Kidney (tissue), 14 donors: ENCODE data around the gene SMPX. TPM values are rescaled to one million over a fixed set of nuclear protein-coding genes. Genes with fewer than 3 reads are reported as not detected.

ENCODE experiments used
- DNase-seq, 5 donors: peaks; one replicate each; pipeline ENCODE4 v3.0.0-alpha.2; 2013 to 2020
- FAIRE-seq: peaks from 2 replicates; lab custom pipeline; 2012; peaks lifted over from hg19 to GRCh38; lab: Jason Lieb, UNC
- H3K27ac ChIP-seq, 2 donors: one replicate each; pipeline ENCODE4 v1.7.0; 2013; ENCODE audit warnings: low read depth in 2 of 2, low read length in 2 of 2, inconsistent platforms in 1 of 2
- H3K27me3 ChIP-seq: one replicate; pipeline ENCODE4 v1.7.1; 2013; ENCODE audit warnings: low read length, inconsistent platforms; ENCODE audit not compliant: control insufficient read depth, insufficient read depth
- H3K36me3 ChIP-seq, 3 donors: one replicate each; pipeline versions ENCODE4 v1.7.0 to v1.7.1; 2013; ENCODE audit warnings: low read length in 3 of 3, control low read depth in 1 of 3, inconsistent platforms in 1 of 3; ENCODE audit not compliant: insufficient read depth in 3 of 3, control insufficient read depth in 2 of 3
- H3K4me1 ChIP-seq, 3 donors: one replicate each; pipeline versions ENCODE4 v1.7.0 to v1.7.1; 2013; ENCODE audit warnings: low read length in 3 of 3, inconsistent platforms in 1 of 3, low read depth in 1 of 3; ENCODE audit not compliant: control insufficient read depth in 2 of 3, insufficient read depth in 2 of 3
- H3K4me3 ChIP-seq, 3 donors: one replicate each; pipeline versions ENCODE4 v1.7.0 to v1.8.1; 2013; ENCODE audit warnings: low read length in 3 of 3, control low read depth in 1 of 3, inconsistent platforms in 1 of 3
- H3K9ac ChIP-seq, 3 donors: one replicate each; pipeline versions ENCODE4 v1.7.0 to v1.7.1; 2013; ENCODE audit warnings: low read length in 3 of 3, control low read depth in 1 of 3, inconsistent platforms in 1 of 3
- H3K9me3 ChIP-seq, 3 donors: one replicate each; pipeline versions ENCODE4 v1.7.0 to v1.7.1; 2013; ENCODE audit warnings: low read length in 3 of 3, control low read depth in 1 of 3, inconsistent platforms in 1 of 3; ENCODE audit not compliant: control insufficient read depth in 2 of 3, insufficient read depth in 1 of 3
- CTCF ChIP-seq: IDR thresholded peaks from 3 replicates; pipeline ENCODE4 v1.5.1; 2012; ENCODE audit warnings: mild to moderate bottlenecking, moderate library complexity, borderline replicate concordance; ENCODE audit not compliant: insufficient read depth; ENCODE audit errors: extremely low read depth
- intact Hi-C: fragments of 100-400 bp; cut with DNase I; formaldehyde crosslinking; loops from one replicate; pipeline ENCODE4 v1.11.1; 2022
- polyA plus RNA-seq: library from polyadenylated mRNA; stranded (reverse); fragments of 350-450 nt; fragmentation: Illumina TruSeq; extraction: RNeasy Lipid Tissue Mini Kit (QIAGEN cat#74804); gene quantifications from one replicate; pipeline ENCODE4 v1.2.3, GENCODE V29; 2014; ENCODE audit warnings: low read depth, low replicate concordance; ENCODE audit not compliant: insufficient read depth
- total RNA-seq: library from RNA; stranded (reverse); fragmentation: NEBNext Ultra II Directional; extraction: Animal tissue kit (Norgen Biotek cat#: 25700); gene quantifications from one replicate; pipeline ENCODE4 v1.2.1, GENCODE V29; 2021
- donor health status: control.
- donor health status: control.
- donor health status: control.
- donor health status: control.
- donor health status: control.
- donor health status: DM: yes; HTN: yes; CAD: no.
- donor health status: Normal renal cell carcinoma (clear cell type).

Gene SMPX
- total and polyA plus RNA-seq, 2 donors from 2014 or later = not detected

GRCh38 chrX:21735038-21735767 is 22.7 kb downstream of the SMPX start:
- intact Hi-C loops = no loop called here
- DNase-seq = no peak
- no peak for TF ChIP-seq CTCF
- H3K27ac ChIP-seq = no peak overlapping the region
- no peaks in the 10 kb centered on the region for H3K36me3 ChIP-seq
- no peak for FAIRE-seq
- no peaks in the 10 kb centered on the region for H3K9me3 ChIP-seq
- no peak overlapping the region for H3K4me3 ChIP-seq
- H3K4me1 ChIP-seq = no peaks in the 10 kb centered on the region
- H3K9ac ChIP-seq = no peak overlapping the region
- peaks cover 8% of the 10 kb centered on the region for H3K27me3 ChIP-seq

GRCh38 chrX:21734175-21734574 is 23.7 kb downstream of the SMPX start:
- H3K4me3 ChIP-seq = no peak overlapping the region
- intact Hi-C loops = no loop called here
- H3K9me3 ChIP-seq = no peaks in the 10 kb centered on the region
- peaks cover 8% of the 10 kb centered on the region for H3K27me3 ChIP-seq
- no peak for DNase-seq
- H3K36me3 ChIP-seq = no peaks in the 10 kb centered on the region
- no peak overlapping the region for H3K27ac ChIP-seq
- H3K9ac ChIP-seq = no peak overlapping the region
- TF ChIP-seq CTCF = no peak
- H3K4me1 ChIP-seq = no peaks in the 10 kb centered on the region
- FAIRE-seq = no peak

- Histone ChIP-seq H3K4me1 (no peaks in the 10 kb centered on the region), H3K9me3 (no peaks in the 10 kb centered on the region), H3K36me3 (no peaks in the 10 kb centered on the region), H3K9ac (no peak overlapping the region), H3K4me3 (no peak overlapping the region), H3K27me3 (peaks cover 8% of the 10 kb centered on the region), H3K27ac (no peak overlapping the region)
- FAIRE-seq = no peak
- TF ChIP-seq CTCF = no peak
- intact Hi-C loops = no loop called here
- DNase-seq = no peak
Observed at GRCh38 chrX:21733705-21734104, 24.2 kb downstream of the SMPX start.
